ENCODE measurements around the gene ENOX1.
A peak's percentile ranks its signal among the peaks of the same experiment; 100 is the strongest.

ENOX1 gene

GRCh38 chr13:43402380-43402779 lies 384.4 kb downstream of the ENOX1 start:
- Mint-ChIP-seq H3K36me3 (no peaks in the 10 kb centered on the region), H3K4me1 (peaks cover 7% of the 10 kb centered on the region), H3K9me3 (no peaks in the 10 kb centered on the region), H3K27ac (no peak overlapping the region), H3K27me3 (peaks cover 37% of the 10 kb centered on the region), H3K4me3 (no peak overlapping the region)
- ATAC-seq: no peak

GRCh38 chr13:43401361-43401760 lies 385.4 kb downstream of the ENOX1 start:
- Mint-ChIP-seq H3K9me3 (no peaks in the 10 kb centered on the region), H3K36me3 (no peaks in the 10 kb centered on the region), H3K4me1 (peaks cover 7% of the 10 kb centered on the region), H3K27ac (no peak overlapping the region), H3K27me3 (peaks cover 35% of the 10 kb centered on the region), H3K4me3 (no peak overlapping the region)
- peak; percentile 31 for ATAC-seq

DNA sequence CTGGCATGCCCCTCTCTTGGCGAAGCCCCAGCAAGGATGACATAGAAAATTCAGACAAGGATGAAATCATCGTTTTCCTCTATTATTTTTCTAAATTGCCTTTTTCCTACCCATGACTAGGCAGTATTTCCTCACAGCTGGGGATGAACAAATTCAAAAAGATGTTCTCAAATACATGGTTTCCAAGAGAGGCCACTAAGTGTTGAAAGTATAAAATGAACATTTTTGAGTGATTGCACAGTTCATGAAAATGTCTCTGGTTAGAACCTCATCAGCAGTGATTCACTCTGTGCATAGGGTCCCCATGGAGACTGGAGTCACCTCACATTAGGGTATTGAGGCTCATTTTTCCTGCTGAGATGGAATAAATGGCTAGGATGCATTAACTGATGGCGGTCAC lies 389.7 kb downstream of the ENOX1 start:
- Mint-ChIP-seq H3K4me3 (no peak overlapping the region), H3K27me3 (peaks cover 24% of the 10 kb centered on the region), H3K36me3 (no peaks in the 10 kb centered on the region), H3K27ac (no peak overlapping the region), H3K9me3 (no peaks in the 10 kb centered on the region), H3K4me1 (peaks cover 7% of the 10 kb centered on the region)
- no peak for ATAC-seq

GRCh38 chr13:43391036-43391435 lies 395.7 kb downstream of the ENOX1 start:
- Mint-ChIP-seq H3K4me1 (no peaks in the 10 kb centered on the region), H3K36me3 (no peaks in the 10 kb centered on the region), H3K27me3 (no peaks in the 10 kb centered on the region), H3K4me3 (no peak overlapping the region), H3K27ac (no peak overlapping the region), H3K9me3 (no peaks in the 10 kb centered on the region)
- no peak for ATAC-seq

DNA sequence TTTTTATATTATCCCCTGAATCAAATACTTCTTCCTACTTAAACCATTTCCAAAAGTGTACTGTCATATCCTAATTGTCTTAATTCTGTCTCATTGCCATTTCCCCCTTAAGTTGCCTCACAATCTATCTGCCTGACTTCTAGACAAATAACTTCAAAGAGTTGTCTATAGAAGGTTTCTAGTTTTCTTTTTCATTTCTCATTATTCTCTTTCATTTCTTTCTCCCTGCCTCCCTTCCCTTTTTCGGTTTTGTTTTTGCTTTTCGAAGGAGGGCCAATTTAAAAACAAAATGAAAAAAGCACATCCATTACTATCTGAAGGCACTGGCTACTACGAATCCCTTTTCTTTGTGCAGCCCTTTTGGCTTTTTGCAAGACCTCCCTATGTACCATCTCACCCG lies 396.2 kb downstream of the ENOX1 start:
- Mint-ChIP-seq H3K27me3 (no peaks in the 10 kb centered on the region), H3K27ac (no peak overlapping the region), H3K4me3 (no peak overlapping the region), H3K4me1 (no peaks in the 10 kb centered on the region), H3K36me3 (no peaks in the 10 kb centered on the region), H3K9me3 (no peaks in the 10 kb centered on the region)
- ATAC-seq: no peak

DNA sequence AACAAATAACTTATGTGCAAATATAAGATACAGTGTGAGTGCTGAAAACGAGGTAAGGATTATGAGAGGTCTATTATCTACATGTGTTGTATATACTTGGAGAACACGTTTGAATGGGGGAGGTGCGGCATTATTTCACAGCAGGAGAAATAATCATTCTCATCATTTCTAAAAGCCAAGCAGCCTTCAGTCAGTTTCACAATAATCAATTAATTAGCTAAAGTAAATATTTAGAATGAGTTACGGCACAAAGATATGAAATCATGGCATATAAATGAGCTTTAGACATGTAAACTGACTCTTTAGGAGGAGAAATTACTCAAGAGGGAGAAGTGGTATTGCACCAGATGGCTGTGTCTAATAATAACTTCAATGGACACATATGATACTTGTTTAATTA lies 396.8 kb downstream of the ENOX1 start:
- H3K27ac Mint-ChIP-seq: no peak overlapping the region
- no peaks in the 10 kb centered on the region for H3K9me3 Mint-ChIP-seq
- H3K27me3 Mint-ChIP-seq: no peaks in the 10 kb centered on the region
- no peaks in the 10 kb centered on the region for H3K36me3 Mint-ChIP-seq
- no peaks in the 10 kb centered on the region for H3K4me1 Mint-ChIP-seq
- no peak for ATAC-seq
- H3K4me3 Mint-ChIP-seq: no peak overlapping the region

- Mint-ChIP-seq H3K4me3 (no peak overlapping the region), H3K27ac (no peak overlapping the region), H3K4me1 (no peaks in the 10 kb centered on the region), H3K27me3 (no peaks in the 10 kb centered on the region), H3K36me3 (no peaks in the 10 kb centered on the region), H3K9me3 (no peaks in the 10 kb centered on the region)
- ATAC-seq: no peak
Observed at GRCh38 chr13:43389573-43389972, 397.2 kb downstream of the ENOX1 start.

GRCh38 chr13:43388282-43389034 lies 398.3 kb downstream of the ENOX1 start:
- no peak for ATAC-seq
- no peak overlapping the region for H3K4me3 Mint-ChIP-seq
- H3K27ac Mint-ChIP-seq: no peak overlapping the region
- no peaks in the 10 kb centered on the region for H3K36me3 Mint-ChIP-seq
- H3K27me3 Mint-ChIP-seq: no peaks in the 10 kb centered on the region
- H3K9me3 Mint-ChIP-seq: no peaks in the 10 kb centered on the region
- H3K4me1 Mint-ChIP-seq: no peaks in the 10 kb centered on the region

GRCh38 chr13:43387880-43388279 lies 398.9 kb downstream of the ENOX1 start:
- H3K27ac Mint-ChIP-seq: no peak overlapping the region

GRCh38 chr13:43383498-43384165 lies 403.1 kb downstream of the ENOX1 start:
- Mint-ChIP-seq H3K27ac (no peak overlapping the region), H3K4me3 (no peak overlapping the region), H3K36me3 (no peaks in the 10 kb centered on the region)

More at GRCh38 chr13:43387880-43388279, 398.9 kb downstream of the ENOX1 start:
- no peak for ATAC-seq
- H3K4me1 Mint-ChIP-seq: no peaks in the 10 kb centered on the region
- no peaks in the 10 kb centered on the region for H3K9me3 Mint-ChIP-seq
- no peaks in the 10 kb centered on the region for H3K27me3 Mint-ChIP-seq
- no peaks in the 10 kb centered on the region for H3K36me3 Mint-ChIP-seq
- H3K4me3 Mint-ChIP-seq: no peak overlapping the region

DNA sequence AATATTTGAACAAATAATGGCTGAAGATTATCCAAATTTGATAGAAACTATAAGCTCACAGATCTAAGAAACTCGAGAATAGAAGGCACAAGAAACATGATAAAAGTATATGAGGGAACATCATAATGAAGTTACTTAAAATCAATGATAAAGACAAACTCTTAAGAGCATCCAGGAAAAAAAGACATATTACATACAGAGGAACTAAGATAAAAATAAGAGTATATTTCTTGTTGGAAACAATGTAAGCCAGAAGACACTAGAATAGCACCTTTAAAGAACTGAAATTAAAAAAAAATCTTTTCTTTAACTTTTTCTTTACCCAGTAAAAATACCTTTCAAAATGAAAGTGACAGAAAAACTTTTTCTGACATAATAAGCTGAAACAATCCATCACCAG lies 407.0 kb downstream of the ENOX1 start:
- no peak overlapping the region for H3K4me3 Mint-ChIP-seq
- ATAC-seq: no peak
- H3K4me1 Mint-ChIP-seq: no peaks in the 10 kb centered on the region
- no peak overlapping the region for H3K27ac Mint-ChIP-seq
- H3K27me3 Mint-ChIP-seq: peaks cover 21% of the 10 kb centered on the region
- peaks cover 11% of the 10 kb centered on the region for H3K9me3 Mint-ChIP-seq
- no peaks in the 10 kb centered on the region for H3K36me3 Mint-ChIP-seq

More at GRCh38 chr13:43383498-43384165, 403.1 kb downstream of the ENOX1 start:
- no peaks in the 10 kb centered on the region for H3K4me1 Mint-ChIP-seq
- H3K9me3 Mint-ChIP-seq: peaks cover 11% of the 10 kb centered on the region
- no peak for ATAC-seq
- peaks cover 21% of the 10 kb centered on the region for H3K27me3 Mint-ChIP-seq

DNA sequence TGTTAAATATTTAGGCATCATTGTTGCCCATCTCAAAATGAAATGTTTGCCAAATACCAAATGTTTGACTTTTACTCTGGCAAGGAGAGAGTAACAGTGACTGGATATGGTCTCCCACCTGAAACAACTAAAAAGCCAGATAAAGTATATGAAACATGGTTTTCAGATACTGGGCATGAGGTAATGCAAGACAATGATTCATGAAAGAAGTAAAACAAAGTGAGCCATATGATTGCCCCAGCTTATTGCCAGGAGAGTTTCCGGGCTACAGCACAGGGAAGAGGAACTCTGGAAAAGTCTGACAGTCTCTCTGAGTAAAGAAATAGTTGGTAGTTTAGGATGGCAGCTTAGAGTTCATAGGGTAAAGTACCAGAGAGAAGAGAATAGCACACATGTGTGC lies 408.8 kb downstream of the ENOX1 start:
- peaks cover 35% of the 10 kb centered on the region for H3K27me3 Mint-ChIP-seq

GRCh38 chr13:43377149-43377548 lies 409.6 kb downstream of the ENOX1 start:
- ATAC-seq: no peak
- Mint-ChIP-seq H3K9me3 (peaks cover 11% of the 10 kb centered on the region), H3K27ac (no peak overlapping the region), H3K4me3 (no peak overlapping the region), H3K4me1 (no peaks in the 10 kb centered on the region), H3K27me3 (peaks cover 37% of the 10 kb centered on the region), H3K36me3 (no peaks in the 10 kb centered on the region)

More for the DNA sequence above, 408.8 kb downstream of the ENOX1 start:
- no peak overlapping the region for H3K4me3 Mint-ChIP-seq
- H3K9me3 Mint-ChIP-seq: peaks cover 11% of the 10 kb centered on the region
- H3K4me1 Mint-ChIP-seq: no peaks in the 10 kb centered on the region
- ATAC-seq: no peak
- no peaks in the 10 kb centered on the region for H3K36me3 Mint-ChIP-seq
- no peak overlapping the region for H3K27ac Mint-ChIP-seq

GRCh38 chr13:43376596-43376995 lies 410.2 kb downstream of the ENOX1 start:
- no peaks in the 10 kb centered on the region for H3K36me3 Mint-ChIP-seq
- H3K4me1 Mint-ChIP-seq: no peaks in the 10 kb centered on the region
- H3K27ac Mint-ChIP-seq: no peak overlapping the region
- H3K4me3 Mint-ChIP-seq: no peak overlapping the region
- peaks cover 35% of the 10 kb centered on the region for H3K27me3 Mint-ChIP-seq
- peak; percentile 7 for ATAC-seq
- peaks cover 11% of the 10 kb centered on the region for H3K9me3 Mint-ChIP-seq

- H3K36me3 Mint-ChIP-seq: no peaks in the 10 kb centered on the region
Observed at GRCh38 chr13:43375797-43376465, 410.8 kb downstream of the ENOX1 start.

More at GRCh38 chr13:43375797-43376465, 410.8 kb downstream of the ENOX1 start:
- Mint-ChIP-seq H3K27ac (no peak overlapping the region), H3K9me3 (peaks cover 11% of the 10 kb centered on the region), H3K4me3 (no peak overlapping the region), H3K4me1 (no peaks in the 10 kb centered on the region), H3K27me3 (peaks cover 35% of the 10 kb centered on the region)
- ATAC-seq: no peak
